Skeletal muscle satellite cell (primary cell): ENCODE measurements around the gene MICAL3.

Source experiments
- H3K27me3 ChIP-seq: 2 replicates; pipeline ENCODE4 v1.7.0; 2013; ENCODE audit warnings: low read length; ENCODE audit not compliant: control insufficient read depth, insufficient read depth
- H3K36me3 ChIP-seq: 2 replicates; pipeline ENCODE4 v1.7.0; 2013; ENCODE audit warnings: mild to moderate bottlenecking, control low read depth, low read length; ENCODE audit not compliant: insufficient read depth
- H3K4me1 ChIP-seq: 2 replicates; pipeline ENCODE4 v1.7.0; 2013; ENCODE audit warnings: low read length; ENCODE audit not compliant: control insufficient read depth, insufficient read depth
- H3K4me2 ChIP-seq: 2 replicates; pipeline ENCODE4 v1.7.0; 2013; ENCODE audit warnings: mild to moderate bottlenecking, low read length
- H3K4me3 ChIP-seq: 2 replicates; pipeline ENCODE4 v1.7.0; 2013; ENCODE audit warnings: low read length
- H3K9ac ChIP-seq: 2 replicates; pipeline ENCODE4 v1.7.0; 2013; ENCODE audit warnings: mild to moderate bottlenecking, low read depth, low read length, moderate library complexity
- H3K9me3 ChIP-seq: replicated peaks from 2 replicates; pipeline ENCODE4 v1.7.0; 2013; ENCODE audit warnings: mild to moderate bottlenecking, control low read depth, low read length

The MICAL3 gene

DNA sequence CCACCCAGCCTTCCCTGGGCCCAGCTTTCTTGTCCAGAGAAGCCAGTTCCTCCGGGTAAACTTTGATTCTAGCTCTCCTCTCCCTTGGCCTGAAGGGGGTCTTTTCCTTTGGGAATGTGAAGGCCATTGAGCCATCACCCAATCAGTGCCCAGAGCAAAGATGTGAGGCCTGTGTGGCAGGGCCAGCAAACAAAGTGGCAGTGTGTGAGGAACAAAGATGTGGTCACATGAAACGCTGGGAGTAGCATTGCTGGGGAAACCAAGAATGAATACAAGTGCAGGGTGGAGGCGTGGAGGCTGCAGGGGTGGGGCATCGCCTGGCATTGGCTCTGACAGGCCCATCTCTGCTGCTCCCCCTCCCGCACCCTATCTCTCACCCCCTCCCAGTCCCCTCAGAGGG is 158.2 kb downstream of the MICAL3 start:
- no peaks in the 10 kb centered on the region for H3K4me1 ChIP-seq
- H3K4me2 ChIP-seq: no peak overlapping the region
- no peaks in the 10 kb centered on the region for H3K27me3 ChIP-seq
- H3K9me3 ChIP-seq: no peaks in the 10 kb centered on the region
- H3K9ac ChIP-seq: no peak overlapping the region
- H3K36me3 ChIP-seq: peaks cover 31% of the 10 kb centered on the region
- H3K4me3 ChIP-seq: no peak overlapping the region

DNA sequence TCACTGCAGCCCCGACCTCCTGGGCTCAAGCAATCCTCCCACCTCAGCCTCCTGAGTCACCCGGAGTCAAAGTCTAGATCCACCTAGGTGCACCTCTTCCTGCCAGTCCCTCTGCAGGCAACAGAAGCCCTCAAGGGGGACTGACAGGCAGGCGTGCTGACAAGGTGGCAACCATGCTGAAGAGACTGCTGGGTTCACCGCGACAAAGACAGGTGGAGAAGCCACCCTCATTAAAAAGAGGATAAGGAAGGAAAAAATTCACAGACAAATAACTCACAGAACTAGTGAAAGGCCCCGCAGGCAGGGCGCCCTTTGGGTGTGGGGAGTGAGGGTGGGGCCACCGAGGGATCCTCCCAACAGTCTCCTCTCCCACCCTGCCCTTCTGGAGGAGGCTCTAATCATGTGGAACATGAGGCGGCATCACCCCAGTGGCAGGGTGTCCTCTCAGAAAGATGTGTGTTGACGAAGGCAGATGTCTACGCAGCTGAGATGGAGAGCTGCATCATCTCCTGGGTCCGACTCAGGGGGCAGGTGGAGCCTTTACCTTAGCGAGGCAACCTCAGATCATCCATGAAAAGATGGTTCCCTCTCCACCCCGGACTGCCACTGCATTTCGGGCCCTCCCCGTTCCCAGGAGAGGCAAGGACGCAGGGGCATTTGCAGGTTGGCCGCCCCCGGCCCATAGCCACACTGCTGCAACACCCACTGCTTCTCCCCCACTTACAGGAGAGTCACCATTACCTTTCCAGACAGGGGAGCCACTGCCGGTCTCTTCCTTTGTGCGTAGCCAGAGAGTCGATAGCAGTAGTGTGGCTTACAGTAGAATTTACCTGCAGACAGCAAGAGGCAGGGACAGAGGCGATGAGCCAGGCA is 158.9 kb downstream of the MICAL3 start:
- H3K4me2 ChIP-seq: no peak overlapping the region
- no peaks in the 10 kb centered on the region for H3K9me3 ChIP-seq
- no peaks in the 10 kb centered on the region for H3K4me1 ChIP-seq
- peaks cover 34% of the 10 kb centered on the region for H3K36me3 ChIP-seq
- H3K27me3 ChIP-seq: no peaks in the 10 kb centered on the region
- H3K9ac ChIP-seq: no peak overlapping the region
- H3K4me3 ChIP-seq: no peak overlapping the region

DNA sequence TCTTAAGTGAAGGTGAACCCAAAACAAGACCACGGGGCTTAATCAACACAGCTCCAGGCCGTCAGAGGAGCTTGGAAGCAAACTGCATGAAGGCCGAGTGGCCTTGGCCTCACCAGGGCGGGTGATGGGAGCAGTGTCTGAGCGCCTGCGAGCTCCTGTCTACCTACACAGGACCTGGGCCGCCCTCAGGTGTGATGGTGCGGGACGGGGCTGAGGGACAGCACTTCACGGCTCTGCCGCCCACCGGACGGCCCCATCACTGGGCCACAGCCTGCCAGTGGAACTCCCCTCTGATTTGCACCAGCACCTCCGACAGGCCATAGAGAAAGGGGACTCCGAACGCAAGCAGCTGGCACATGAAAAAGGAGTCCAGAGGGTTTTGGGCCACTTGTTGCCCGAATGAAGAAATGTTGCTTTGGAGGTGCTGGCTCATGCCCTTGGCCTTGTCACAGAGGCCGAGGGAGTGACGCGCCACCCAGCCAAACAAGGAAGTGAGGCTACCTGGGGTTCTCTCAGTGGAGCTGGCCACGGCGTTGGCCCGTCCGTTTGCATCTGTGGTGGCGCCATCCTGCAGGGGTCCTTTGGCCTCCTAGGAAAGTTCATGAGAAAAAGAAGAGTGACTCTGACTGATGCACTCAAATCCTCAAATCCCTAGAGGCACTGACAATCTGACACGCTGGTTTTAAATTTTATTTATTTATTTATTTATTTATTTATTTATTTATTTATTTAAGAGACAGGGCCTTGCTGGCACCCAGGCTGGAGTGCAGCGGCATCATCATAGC is 159.8 kb downstream of the MICAL3 start:
- H3K4me1 ChIP-seq: no peaks in the 10 kb centered on the region
- no peak overlapping the region for H3K4me3 ChIP-seq
- peaks cover 37% of the 10 kb centered on the region for H3K36me3 ChIP-seq

DNA sequence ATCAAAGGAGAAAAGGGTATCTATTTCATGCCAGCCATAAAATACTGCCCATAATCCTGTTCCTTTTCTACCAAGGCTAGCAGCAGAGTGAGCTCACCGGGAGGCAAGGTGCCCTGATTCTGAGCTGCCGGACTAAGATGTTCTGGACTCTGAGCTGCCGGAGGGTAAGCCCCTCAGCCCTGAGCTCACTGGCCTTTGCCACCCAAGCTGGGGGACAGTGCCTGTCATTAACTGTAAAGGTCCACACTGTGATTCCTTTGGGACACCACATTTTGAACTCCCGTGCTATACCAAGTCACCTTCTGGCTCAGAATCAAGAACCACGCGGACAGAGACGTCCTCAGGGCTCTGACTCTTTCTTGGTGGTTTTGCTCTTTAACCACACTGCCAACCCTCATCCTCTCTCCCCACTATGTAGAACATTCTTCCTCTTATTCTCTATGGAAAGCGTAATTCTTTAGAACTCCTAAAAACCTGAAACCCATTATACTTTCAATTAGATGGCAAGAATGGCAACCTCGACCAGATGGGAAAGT is 161.6 kb downstream of the MICAL3 start:
- no peak overlapping the region for H3K4me2 ChIP-seq
- no peak overlapping the region for H3K9ac ChIP-seq
- no peaks in the 10 kb centered on the region for H3K9me3 ChIP-seq
- H3K4me1 ChIP-seq: no peaks in the 10 kb centered on the region
- H3K36me3 ChIP-seq: peaks cover 26% of the 10 kb centered on the region
- H3K4me3 ChIP-seq: no peak overlapping the region
- no peaks in the 10 kb centered on the region for H3K27me3 ChIP-seq

More for the DNA sequence above, 159.8 kb downstream of the MICAL3 start:
- no peaks in the 10 kb centered on the region for H3K9me3 ChIP-seq
- no peaks in the 10 kb centered on the region for H3K27me3 ChIP-seq
- no peak overlapping the region for H3K4me2 ChIP-seq
- no peak overlapping the region for H3K9ac ChIP-seq

DNA sequence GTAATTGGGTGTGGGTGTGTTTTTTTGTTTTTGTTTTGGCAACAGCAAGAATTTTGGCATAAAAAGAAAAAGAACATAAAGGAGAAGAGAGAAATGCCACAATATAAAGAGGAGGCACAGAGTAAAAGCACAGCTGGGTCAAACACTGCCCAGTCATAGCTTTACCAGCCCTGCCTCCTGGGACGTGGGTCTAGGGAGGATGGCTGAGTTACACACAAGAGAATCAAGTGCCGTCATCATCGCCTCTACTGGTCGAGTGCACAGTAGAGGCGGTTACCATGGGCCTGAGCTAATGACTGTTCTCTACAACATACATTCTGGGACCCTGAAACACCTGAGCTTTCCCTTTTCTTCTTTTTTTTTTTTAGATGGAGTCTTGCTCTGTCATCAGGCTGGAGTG is 162.5 kb downstream of the MICAL3 start:
- Histone ChIP-seq H3K4me2 (no peak overlapping the region), H3K27me3 (no peaks in the 10 kb centered on the region), H3K9me3 (no peaks in the 10 kb centered on the region), H3K9ac (no peak overlapping the region), H3K4me1 (no peaks in the 10 kb centered on the region), H3K36me3 (peaks cover 26% of the 10 kb centered on the region), H3K4me3 (no peak overlapping the region)

DNA sequence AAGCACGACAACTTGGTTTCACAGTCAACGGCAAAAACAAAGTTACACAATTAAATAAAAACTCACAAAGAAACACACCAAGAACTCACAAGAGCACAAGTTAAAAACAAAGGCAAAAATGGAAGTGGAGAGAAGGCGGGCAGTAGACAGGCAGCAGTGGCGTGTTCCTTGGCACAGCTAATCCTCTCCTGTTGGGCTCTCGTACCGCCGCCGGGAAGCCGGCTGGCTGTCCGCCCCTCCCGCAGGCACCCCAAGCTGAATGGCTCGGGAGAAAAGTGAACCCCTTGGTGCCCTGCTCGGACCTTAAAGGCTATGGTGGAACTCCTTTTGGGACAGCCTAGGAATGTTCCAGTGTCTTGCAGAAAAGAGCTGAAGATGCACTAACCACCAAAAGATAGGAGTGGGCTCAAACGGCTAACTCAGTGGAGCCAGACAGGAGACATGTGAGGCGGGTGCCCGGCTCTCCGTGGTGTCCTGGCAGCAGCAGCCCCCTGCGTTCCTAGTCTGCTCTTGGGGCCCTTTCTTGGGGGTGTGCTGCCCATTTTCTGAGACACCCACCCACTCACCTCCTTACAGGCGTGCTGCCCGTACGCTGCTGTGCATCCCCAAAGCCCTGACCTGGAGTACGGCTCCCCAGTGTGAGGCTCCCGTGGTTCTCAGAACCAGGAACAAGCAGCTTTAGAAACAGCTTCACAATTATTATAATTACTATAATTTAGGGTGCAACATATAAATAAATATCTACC is 164.0 kb downstream of the MICAL3 start:
- Histone ChIP-seq H3K36me3 (peaks cover 24% of the 10 kb centered on the region), H3K9ac (no peak overlapping the region), H3K4me1 (no peaks in the 10 kb centered on the region), H3K9me3 (no peaks in the 10 kb centered on the region), H3K4me2 (no peak overlapping the region), H3K27me3 (no peaks in the 10 kb centered on the region), H3K4me3 (no peak overlapping the region)

DNA sequence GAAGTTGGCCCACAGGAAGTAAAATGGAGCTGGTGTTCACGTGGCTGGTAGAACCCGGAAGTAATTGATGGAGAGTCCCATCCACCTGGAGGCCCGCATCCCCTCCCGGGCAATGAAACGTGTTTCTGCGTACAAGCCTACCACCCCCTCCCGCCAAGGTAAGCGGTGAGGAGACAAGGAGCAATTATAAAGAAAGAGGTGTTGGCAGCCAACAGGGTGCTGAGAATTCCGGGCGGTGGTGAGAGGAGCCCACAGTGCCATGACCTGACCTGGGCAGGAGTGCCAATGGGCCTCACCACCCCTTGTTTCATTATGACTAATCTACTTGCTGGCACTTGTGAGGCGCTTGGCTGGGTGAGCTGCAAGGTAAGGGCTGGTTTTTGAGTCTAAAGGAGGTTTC is 166.3 kb downstream of the MICAL3 start:
- H3K4me3 ChIP-seq: no peak overlapping the region
- no peaks in the 10 kb centered on the region for H3K27me3 ChIP-seq
- no peak overlapping the region for H3K4me2 ChIP-seq
- peaks cover 7% of the 10 kb centered on the region for H3K36me3 ChIP-seq
- no peaks in the 10 kb centered on the region for H3K9me3 ChIP-seq
- H3K9ac ChIP-seq: no peak overlapping the region
- peaks cover 2% of the 10 kb centered on the region for H3K4me1 ChIP-seq

DNA sequence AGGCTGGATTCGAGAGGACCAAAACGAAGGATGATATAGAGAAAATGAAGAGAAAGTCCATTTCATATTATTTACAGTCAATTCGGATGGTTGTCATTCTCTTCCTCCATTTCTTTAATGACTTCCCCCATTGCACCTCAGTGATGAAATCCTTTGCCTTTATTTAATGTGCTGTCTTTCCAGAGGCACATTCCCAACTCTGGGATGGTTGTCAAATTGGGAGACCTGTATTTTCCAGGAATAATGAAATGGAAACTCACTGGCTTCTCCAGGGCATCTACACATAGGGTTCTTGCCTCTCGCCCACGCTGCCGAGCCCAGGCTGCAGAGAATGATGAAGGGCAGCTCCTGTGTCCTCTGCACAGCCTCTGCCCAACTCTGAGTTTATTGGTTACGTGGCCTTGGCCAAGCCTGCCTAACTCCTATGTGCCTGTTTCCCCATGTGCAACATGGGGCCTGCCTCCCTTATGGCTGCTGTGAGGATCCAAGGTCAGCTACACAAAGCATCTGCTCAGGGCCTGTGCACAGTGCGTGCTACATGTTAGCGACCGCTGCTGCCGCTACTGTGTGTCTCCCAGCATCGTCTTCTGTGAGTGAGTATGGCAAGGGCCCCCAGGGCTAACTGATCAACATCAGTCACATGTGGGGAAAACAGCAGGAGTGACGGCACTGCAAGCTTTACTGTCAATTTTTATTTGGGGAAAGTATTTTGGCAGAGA is 168.6 kb downstream of the MICAL3 start:
- no peak overlapping the region for H3K4me2 ChIP-seq
- H3K4me3 ChIP-seq: no peak overlapping the region
- no peaks in the 10 kb centered on the region for H3K9me3 ChIP-seq
- H3K36me3 ChIP-seq: peaks cover 7% of the 10 kb centered on the region
- H3K27me3 ChIP-seq: no peaks in the 10 kb centered on the region
- H3K9ac ChIP-seq: no peak overlapping the region
- peaks cover 3% of the 10 kb centered on the region for H3K4me1 ChIP-seq

DNA sequence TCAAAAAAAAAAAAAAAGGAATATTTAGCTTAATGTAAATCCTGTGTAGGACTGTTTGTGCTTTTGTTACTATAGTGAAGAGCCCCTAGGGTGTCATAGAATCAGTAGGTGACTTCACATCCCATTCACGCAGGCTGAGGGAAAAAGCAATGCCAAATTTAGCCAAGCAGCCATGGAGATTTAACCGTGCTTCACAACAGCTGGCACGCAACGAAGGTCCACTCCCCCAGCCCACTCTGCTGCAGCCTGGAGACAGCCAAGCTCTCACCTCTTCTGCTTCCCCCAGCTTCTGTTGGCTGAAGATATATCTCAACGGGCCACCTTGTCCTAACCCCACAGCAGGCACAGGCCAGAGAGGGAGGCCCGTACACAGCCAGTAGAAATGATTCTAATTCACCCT is 171.3 kb downstream of the MICAL3 start:
- Histone ChIP-seq H3K36me3 (no peaks in the 10 kb centered on the region), H3K4me3 (no peak overlapping the region), H3K9ac (no peak overlapping the region), H3K4me2 (no peak overlapping the region), H3K27me3 (no peaks in the 10 kb centered on the region), H3K4me1 (peaks cover 3% of the 10 kb centered on the region), H3K9me3 (no peaks in the 10 kb centered on the region)

DNA sequence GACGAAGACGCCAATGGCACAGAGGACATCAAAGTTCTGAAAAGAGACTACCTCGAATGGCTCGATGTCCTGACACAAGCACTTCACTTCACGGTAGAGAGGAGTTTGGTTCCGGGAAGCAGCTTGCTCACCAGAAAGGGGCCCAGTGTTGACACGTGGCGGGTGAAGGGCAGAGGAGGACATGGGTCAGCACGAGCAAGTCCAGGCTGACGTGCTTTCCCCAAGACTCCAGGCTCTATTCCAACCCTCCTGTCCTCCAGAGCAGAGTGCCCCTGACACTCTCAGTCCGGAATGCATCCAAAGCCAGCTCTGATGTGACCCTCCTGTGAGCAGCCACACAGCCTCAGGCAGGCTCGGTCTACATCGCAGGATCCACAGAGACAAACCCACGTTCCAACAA is 172.6 kb downstream of the MICAL3 start:
- H3K4me3 ChIP-seq: no peak overlapping the region
- no peak overlapping the region for H3K9ac ChIP-seq
- peaks cover under 1% of the 10 kb centered on the region for H3K36me3 ChIP-seq
- H3K9me3 ChIP-seq: no peaks in the 10 kb centered on the region
- H3K27me3 ChIP-seq: no peaks in the 10 kb centered on the region
- H3K4me1 ChIP-seq: peaks cover 3% of the 10 kb centered on the region
- H3K4me2 ChIP-seq: no peak overlapping the region
